HepG2 (cell line): Measurements from ENCODE around the gene SSU72. TPM values are rescaled to one million over a fixed set of nuclear protein-coding genes. Genes with fewer than 3 reads are reported as not detected.

Experiments
- EHMT2 ChIP-seq: fragments of 200-600 bp; sonication (generic); IDR thresholded peaks from 2 replicates; pipeline ENCODE4 v1.7.0; 2017; ENCODE audit warnings: antibody characterized with exemption, low read depth, low read length, borderline replicate concordance
- GFI1 ChIP-seq: sonication (generic); formaldehyde crosslinking; IDR thresholded peaks from 2 replicates; pipeline ENCODE4 v1.5.0; 2020; ENCODE audit warnings: missing genetic modification reagents, mild to moderate bottlenecking, borderline replicate concordance
- MTERF4 ChIP-seq: sonication (generic); formaldehyde crosslinking; IDR thresholded peaks from 2 replicates; pipeline ENCODE4 v1.8.0; 2023; ENCODE audit warnings: mild to moderate bottlenecking, missing genetic modification reagents
- NFYB ChIP-seq: sonication (generic); formaldehyde crosslinking; IDR thresholded peaks from 2 replicates; pipeline ENCODE4 v1.4.0; 2020; ENCODE audit warnings: missing genetic modification reagents
- PHF20 ChIP-seq: sonication (generic); formaldehyde crosslinking; IDR thresholded peaks from 2 replicates; pipeline ENCODE4 v1.5.0; 2020; ENCODE audit warnings: mild to moderate bottlenecking, missing genetic modification reagents
- SNRNP70 ChIP-seq: fragments of 200-400 bp; formaldehyde crosslinking; IDR thresholded peaks from 2 replicates; pipeline ENCODE4 v1.6.1; 2017; ENCODE audit warnings: mild to moderate bottlenecking, low read depth, low read length, moderate library complexity
- ZNF331 ChIP-seq: sonication (generic); formaldehyde crosslinking; IDR thresholded peaks from 2 replicates; pipeline ENCODE4 v1.4.0; 2020; ENCODE audit warnings: missing genetic modification reagents
- ZNF512 ChIP-seq: sonication (generic); formaldehyde crosslinking; IDR thresholded peaks from 2 replicates; pipeline ENCODE4 v1.4.0; 2020; ENCODE audit warnings: mild to moderate bottlenecking, missing genetic modification reagents
- ZNF546 ChIP-seq: sonication (generic); formaldehyde crosslinking; conservative IDR thresholded peaks from 2 replicates; pipeline ENCODE4 v1.8.1; 2023; ENCODE audit warnings: mild to moderate bottlenecking, missing genetic modification reagents
- ZNF607 ChIP-seq: sonication (generic); formaldehyde crosslinking; IDR thresholded peaks from 2 replicates; pipeline ENCODE4 v1.5.1; 2020; ENCODE audit warnings: missing genetic modification reagents, mild to moderate bottlenecking, borderline replicate concordance
- ZNF776 ChIP-seq: sonication (generic); formaldehyde crosslinking; IDR thresholded peaks from 2 replicates; pipeline ENCODE4 v1.4.0; 2020; ENCODE audit warnings: mild to moderate bottlenecking, missing genetic modification reagents
- ZSCAN5A ChIP-seq: sonication (generic); formaldehyde crosslinking; IDR thresholded peaks from 2 replicates; pipeline ENCODE4 v1.8.0; 2022; ENCODE audit warnings: mild to moderate bottlenecking, missing genetic modification reagents, borderline replicate concordance
- polyA plus RNA-seq, 8 experiments: library from polyadenylated mRNA; depleted of rRNA in 3 of 8; stranded (reverse) in 7 of 8; unstranded in 1 of 8; fragments of >200 nt; fragmentation: Illumina TruSeq in 4 of 8; extraction: Trizol in 4 of 8; gene quantifications; 2 replicates each; pipeline versions ENCODE4 v1.2.1 to v1.2.3, GENCODE V29; 2011 to 2016; ENCODE audit warnings: low read depth in 4 of 8, missing spikeins in 1 of 8, mixed read lengths in 1 of 8; ENCODE audit not compliant: insufficient read depth in 1 of 8
- total RNA-seq, 5 experiments: library from RNA; depleted of rRNA; stranded (reverse); fragments of >200 nt; fragmentation: Illumina TruSeq; extraction: Trizol; gene quantifications; 2 replicates each; pipeline ENCODE4 v1.2.3, GENCODE V29; 2016; ENCODE audit warnings: low read depth in 1 of 5

Gene SSU72
- total and polyA plus RNA-seq, 2 of the 13 experiments (the other 11 are each of a cell fraction or from before 2014, with no cell fraction given), result 42.8 to 67.1 TPM

- TF ChIP-seq ZNF546 (CRISPR knock-in tag) (no peak), ZNF512 (CRISPR knock-in tag) (0 out of 2 replicates have a peak, but pooled peaks have one; percentile 24), EHMT2 (no peak), NFYB (CRISPR knock-in tag) (no peak), ZNF776 (CRISPR knock-in tag) (no peak), ZNF607 (CRISPR knock-in tag) (no peak), MTERF4 (no peak), ZSCAN5A (CRISPR knock-in tag) (no peak), SNRNP70 (no peak), ZNF331 (CRISPR knock-in tag) (no peak), GFI1 (CRISPR knock-in tag) (no peak), PHF20 (CRISPR knock-in tag) (no peak)
- TF ChIP-seq, all 625 proteins: peak for 2
Observed at GRCh38 chr1:1578371-1578940, 3.8 kb upstream of the SSU72 start (continued).
